ENCODE data around the gene TMEM258.

GRCh38 chr11:61830237-61831105 is 38.1 kb upstream of the TMEM258 start:
- TF ChIP-seq, protein P1, sequence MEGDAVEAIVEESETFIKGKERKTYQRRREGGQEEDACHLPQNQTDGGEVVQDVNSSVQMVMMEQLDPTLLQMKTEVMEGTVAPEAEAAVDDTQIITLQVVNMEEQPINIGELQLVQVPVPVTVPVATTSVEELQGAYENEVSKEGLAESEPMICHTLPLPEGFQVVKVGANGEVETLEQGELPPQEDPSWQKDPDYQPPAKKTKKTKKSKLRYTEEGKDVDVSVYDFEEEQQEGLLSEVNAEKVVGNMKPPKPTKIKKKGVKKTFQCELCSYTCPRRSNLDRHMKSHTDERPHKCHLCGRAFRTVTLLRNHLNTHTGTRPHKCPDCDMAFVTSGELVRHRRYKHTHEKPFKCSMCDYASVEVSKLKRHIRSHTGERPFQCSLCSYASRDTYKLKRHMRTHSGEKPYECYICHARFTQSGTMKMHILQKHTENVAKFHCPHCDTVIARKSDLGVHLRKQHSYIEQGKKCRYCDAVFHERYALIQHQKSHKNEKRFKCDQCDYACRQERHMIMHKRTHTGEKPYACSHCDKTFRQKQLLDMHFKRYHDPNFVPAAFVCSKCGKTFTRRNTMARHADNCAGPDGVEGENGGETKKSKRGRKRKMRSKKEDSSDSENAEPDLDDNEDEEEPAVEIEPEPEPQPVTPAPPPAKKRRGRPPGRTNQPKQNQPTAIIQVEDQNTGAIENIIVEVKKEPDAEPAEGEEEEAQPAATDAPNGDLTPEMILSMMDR (IDR thresholded peaks at IDR 0.05; ENCODE audit: low read depth, low read length, missing input control) = no peak
- TF ChIP-seq TAF1 (conservative IDR thresholded peaks at IDR 0.05) = no peak
